DND-41 (cell line): ENCODE results near the gene PKHD1.

Experiments used
- EZH2 ChIP-seq: IDR thresholded peaks from 3 replicates; pipeline ENCODE4 v1.6.1; 2012; ENCODE audit warnings: borderline replicate concordance, low read depth, mild to moderate bottlenecking, moderate library complexity, low read length, inconsistent platforms; ENCODE audit not compliant: severe bottlenecking
- TF ChIP-seq, protein P1 (sequence below): IDR thresholded peaks from 2 replicates; pipeline ENCODE4 v1.5.1; 2012; ENCODE audit warnings: borderline replicate concordance, low read length, moderate library complexity, mild to moderate bottlenecking; ENCODE audit not compliant: poor library complexity, severe bottlenecking; ENCODE audit errors: extremely low read depth

- TF ChIP-seq, protein P1, sequence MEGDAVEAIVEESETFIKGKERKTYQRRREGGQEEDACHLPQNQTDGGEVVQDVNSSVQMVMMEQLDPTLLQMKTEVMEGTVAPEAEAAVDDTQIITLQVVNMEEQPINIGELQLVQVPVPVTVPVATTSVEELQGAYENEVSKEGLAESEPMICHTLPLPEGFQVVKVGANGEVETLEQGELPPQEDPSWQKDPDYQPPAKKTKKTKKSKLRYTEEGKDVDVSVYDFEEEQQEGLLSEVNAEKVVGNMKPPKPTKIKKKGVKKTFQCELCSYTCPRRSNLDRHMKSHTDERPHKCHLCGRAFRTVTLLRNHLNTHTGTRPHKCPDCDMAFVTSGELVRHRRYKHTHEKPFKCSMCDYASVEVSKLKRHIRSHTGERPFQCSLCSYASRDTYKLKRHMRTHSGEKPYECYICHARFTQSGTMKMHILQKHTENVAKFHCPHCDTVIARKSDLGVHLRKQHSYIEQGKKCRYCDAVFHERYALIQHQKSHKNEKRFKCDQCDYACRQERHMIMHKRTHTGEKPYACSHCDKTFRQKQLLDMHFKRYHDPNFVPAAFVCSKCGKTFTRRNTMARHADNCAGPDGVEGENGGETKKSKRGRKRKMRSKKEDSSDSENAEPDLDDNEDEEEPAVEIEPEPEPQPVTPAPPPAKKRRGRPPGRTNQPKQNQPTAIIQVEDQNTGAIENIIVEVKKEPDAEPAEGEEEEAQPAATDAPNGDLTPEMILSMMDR = no peak
- TF ChIP-seq EZH2 = no peak
Measured at GRCh38 chr6:52115891-52116604, 28.6 kb upstream of the PKHD1 start.
